Measurements from ENCODE around the gene RELN.

GRCh38 chr7:103445228-103446048, 544.0 kb downstream of the RELN start:
- TF ChIP-seq CTCF (IDR thresholded peaks at IDR 0.05), result no peak
- TF ChIP-seq POLR2A (IDR thresholded peaks at IDR 0.05), result no peak

Measured in testis (tissue), 2 donors.